ENCODE results near the gene ZFHX2.
A peak's percentile ranks its signal among the peaks of the same experiment; 100 is the strongest.
"Not testable (repeated sequence)": the region's sequence is repeated elsewhere in the genome, so short reads cannot be mapped to it uniquely, and the experiment has no call there.

Gene ZFHX2

DNA sequence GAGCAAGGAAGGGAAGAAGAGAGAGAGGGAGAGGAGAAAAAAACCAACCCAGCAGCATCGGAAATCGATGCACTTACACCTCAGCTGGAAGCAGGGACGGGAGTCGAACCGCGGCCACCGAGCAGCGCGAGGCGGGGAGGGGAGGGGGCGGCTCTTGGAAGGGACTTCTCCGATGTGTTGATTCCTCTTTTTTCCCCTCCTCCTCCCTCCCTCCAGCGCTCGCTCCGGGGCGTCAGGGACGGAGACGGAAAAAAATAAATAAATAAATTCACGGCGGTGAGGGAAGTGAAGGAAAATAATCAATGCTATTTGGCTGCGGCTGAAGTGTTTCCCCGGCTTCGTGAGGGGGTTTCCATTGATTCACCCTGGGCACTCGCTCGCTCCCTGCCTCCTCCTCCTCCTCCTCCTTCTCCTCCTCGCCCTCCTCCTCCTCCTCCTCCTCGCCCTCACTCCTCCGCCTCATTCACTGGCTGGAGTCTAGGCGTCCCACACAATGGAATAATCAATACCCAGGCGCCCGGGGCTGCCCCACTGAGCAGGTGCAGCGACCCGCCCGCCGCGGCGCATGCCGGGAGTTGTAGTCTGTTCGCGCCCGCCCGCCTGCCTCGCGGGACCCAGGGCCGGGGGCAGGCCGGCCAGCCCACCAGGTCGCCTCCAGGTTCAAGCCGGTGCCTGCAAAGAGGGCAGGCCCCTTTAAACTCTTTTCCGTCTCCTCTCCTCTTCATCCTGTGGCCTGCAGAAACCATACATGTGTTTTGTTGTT, at the start of gene ZFHX2:
Gene ZFHX2 (minus strand): TSS at position 500 of the 763 bp plus-strand sequence. CDS start 16,440 bp downstream, outside the sequence.
- DNase-seq: peak; percentile 74 to 93

DNA sequence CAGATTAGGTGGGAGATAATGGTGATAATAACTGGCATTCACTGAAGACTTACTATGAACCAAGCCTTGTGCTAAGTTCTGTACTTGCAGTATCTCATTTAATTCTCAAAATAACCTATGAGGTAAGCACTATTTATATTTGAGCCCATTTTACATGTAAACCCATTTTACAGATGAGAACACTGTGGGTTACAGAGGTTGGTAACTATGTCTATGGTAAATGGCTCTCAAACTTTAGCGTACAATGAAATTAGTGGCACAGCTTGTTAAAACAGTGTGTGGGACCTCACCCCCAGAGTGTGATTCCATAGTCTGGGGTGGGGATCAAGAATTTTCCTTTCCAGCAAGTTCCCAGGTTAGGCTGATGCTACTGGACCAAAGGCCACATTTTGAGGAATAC, 49.2 kb upstream of the ZFHX2 start:
- no peak for DNase-seq

DNA sequence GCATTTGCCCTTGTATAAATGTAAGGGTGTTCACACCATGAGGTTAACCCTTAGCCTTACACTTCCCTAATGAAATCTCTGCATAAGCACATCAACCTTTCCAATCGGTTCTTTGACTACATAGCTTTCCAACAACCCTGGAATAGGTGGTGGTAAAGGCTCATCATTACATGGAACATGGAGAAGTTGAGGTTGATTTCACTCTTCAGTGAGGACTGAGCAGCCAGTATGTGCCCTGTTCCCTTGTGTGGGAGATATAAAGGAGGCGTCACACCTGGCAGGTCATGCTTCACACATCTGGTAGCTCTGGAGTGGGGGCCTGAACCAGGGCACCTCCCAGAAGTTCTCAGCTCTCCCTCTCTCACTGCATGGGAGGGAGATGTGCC, 48.8 kb upstream of the ZFHX2 start:
- no peak for DNase-seq

DNA sequence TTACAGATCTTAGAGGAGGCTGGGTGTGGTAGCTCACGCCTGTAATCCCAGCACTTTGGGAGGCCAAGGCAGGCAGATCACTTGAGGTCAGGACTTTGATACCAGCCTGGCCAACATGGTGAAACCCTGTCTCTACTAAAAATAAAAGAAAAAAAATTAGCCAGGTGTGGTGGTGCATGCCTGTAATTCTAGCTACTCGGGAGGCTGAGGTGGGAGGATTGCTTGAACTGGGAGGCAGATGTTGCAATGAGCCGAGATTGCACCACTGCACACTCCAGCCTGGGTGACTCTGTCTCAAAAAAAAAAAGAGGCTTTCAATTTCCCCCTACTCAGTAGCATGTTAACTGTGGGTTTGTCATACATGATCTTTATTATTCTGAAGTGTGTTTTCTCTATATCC, 42.6 kb upstream of the ZFHX2 start:
- not testable (repeated sequence) for DNase-seq

DNA sequence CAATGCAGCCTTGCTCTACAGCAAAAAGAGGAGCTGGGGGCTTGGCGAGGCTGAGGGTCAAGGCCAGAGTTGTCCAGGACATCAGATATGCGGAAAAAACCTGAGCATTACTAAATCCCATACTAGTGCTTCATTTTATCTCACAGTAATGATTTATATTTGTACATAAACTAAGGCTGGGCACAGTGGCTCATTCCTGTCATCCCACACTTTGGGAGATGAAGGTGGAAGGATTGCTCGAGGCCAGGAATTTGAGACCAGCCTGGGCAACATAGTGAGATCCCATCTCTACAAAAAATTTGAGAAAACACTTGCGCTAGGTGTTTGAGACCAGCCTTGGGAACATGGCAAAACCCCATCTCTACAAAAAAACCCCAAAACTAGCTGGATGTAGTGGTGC, 38.6 kb upstream of the ZFHX2 start:
- DNase-seq: no peak

DNA sequence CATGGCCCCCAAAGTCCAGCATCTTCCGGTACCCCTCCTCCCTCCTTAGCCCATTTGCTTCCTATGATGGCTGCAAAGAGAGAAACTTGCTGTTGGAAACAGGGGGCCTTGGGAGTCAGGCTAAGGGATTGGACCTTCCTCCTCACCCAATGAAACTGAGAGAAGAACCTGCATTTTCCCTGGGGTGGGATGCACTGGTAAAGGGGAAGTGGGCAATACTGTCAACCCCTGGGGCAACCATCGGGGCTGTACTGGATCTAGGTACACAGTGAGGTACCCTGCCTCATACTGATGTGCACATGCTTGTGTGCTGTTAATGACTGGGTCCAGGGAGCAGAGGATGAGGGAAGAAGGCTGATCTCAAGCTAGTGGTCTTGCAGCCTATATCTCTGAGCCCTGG, 38.0 kb upstream of the ZFHX2 start:
- DNase-seq: no peak

DNA sequence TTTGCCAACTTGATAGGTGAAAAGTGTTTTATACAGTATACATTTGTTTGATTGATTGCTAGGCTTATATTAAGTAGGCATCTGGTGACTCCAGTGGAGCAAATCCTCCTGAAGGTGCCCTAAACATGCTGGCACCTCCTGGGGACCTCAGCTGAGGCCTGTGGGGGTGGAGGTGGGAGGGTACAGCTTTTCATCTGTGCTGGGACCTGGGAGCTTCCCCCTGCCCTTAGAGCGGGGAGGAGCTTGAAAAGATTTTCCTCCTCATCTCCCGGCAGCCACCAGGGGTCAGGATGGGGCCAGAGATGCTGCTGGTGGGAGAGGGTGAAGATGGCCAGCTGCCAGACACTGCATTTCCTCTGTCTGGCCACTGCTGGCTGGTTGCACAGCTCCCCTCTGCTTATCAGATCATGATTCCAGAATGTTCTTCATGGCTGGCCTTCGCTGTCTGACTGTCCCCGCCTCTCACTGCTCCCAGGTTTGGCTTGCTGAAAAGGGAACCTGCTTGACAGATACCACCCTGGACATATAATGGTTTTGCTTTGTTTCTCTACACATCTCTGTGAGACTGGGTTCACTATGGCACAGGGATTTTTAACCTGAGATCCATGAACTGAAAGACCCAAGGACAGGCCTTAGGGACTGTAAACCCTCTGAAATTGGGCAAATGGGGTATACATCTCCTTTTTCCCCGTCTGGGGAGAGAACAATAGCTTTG, 37.5 kb upstream of the ZFHX2 start:
- DNase-seq: peak; percentile 59 to 84

DNA sequence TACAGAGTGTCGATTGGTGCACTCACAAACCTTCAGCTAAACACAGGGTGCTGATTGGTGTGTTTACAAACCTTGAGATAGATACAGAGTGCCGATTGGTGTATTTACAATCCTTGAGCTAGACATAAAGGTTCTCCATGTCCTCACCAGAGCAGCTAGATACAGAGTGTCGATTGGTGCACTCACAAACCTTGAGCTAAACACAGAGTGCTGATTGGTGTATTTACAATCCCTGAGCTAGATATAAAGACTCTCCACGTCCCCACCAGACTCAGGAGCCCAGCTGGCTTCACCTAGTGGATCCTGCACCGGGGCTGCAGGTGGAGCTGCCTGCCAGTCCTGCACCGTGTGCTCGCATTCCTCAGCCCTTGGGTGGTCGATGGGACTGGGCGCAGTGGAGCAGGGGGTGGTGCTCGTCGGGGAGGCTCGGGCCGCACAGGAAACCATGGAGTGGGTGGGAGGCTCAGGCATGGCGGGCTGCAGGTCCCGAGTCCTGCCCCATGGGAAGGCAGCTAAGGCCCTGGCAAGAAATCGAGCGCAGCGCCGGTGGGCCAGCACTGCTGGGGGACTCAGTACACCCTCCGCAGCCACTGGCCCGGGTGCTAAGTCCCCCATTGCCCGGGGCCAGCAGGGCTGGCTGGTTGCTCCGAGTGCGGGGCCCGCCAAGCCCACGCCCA, 33.1 kb upstream of the ZFHX2 start:
- DNase-seq: not testable (repeated sequence)

DNA sequence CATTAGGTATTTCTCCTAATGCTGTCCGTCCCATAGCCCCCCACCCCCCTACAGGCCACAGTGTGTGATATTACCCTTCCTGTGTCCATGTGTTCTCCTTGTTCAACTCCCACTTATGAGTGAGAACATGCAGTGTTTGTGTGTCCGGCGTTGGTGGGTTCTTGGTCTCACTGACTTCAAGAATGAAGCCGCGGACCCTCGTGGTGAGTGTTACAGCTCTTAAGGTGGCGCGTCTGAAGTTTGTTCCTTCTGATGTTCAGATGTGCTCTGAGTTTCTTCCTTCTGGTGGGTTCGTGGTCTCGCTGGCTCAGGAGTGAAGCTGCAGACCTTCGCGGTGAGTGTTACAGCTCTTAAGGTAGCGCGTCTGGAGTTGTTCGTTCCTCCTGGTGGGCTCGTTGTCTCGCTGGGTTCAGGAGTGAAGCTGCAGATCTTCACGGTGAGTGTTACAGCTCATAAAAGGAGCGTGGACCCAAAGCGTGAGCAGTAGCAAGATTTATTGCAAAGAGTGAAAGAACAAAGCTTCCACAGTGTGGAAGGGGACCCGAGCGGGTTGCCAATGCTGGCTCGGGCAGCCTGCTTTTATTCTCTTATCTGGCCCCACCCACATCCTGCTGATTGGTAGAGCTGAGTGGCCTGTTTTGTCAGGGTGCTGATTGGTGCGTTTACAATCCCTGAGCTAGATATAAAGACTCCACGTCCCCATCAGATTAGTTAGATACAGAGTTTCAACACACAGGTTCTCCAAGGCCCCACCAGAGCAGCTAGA, 32.4 kb upstream of the ZFHX2 start:
- DNase-seq: not testable (repeated sequence)

DNA sequence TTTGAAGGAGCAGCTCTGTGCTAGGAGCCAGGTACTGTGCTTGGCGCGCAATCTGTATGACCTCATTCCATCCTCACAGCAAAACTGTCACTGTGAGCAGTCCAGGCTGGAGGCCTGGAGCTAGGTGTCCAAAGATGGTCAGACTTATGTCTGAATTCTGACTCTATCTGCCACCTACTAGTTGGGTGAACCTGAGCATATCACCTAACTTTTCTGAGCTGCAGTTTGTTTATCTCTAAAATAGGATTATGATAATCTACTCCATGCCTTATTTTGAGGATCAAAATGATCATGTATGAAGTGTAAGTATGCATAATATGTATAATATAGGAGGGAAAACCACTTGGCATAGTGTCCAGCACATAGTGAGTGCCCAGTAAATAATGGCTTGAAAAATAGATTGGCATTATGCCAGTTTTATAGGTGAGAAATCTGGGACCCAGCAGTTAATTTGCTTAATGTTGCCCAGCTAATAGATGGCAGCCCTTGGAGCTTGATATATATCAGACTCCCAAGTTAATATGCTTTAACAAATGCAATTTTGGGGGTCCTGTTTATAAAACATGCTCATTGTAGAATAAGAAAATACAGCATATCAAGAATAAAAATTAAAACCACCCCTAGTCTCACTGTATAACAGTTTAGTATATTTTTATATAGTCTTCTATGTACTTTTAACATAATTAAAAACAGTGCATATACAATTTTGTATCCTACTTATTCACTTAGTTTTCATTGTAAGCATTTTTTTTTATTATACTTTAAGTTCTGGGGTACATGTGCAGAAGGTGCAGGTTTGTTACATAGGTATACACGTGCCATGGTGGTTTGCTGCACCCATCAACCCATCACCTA, 31.6 kb upstream of the ZFHX2 start:
- DNase-seq: no peak

DNA sequence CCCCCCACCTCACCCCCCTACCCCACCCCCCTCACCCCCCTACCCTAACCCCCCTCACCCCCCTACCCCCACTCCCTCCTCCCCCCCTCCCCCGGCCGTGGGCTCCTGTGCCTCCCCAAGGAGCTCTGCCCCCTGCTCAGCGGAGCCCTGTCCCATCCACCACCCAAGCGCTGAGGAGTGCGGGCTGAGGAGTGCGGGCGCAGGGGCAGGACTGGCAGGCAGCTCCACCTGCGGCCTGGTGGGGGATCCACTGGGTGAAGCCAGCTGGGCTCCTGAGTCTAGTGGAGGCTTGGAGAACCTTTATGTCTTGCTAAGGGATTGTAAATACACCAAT, 29.4 kb upstream of the ZFHX2 start:
- DNase-seq: no peak

DNA sequence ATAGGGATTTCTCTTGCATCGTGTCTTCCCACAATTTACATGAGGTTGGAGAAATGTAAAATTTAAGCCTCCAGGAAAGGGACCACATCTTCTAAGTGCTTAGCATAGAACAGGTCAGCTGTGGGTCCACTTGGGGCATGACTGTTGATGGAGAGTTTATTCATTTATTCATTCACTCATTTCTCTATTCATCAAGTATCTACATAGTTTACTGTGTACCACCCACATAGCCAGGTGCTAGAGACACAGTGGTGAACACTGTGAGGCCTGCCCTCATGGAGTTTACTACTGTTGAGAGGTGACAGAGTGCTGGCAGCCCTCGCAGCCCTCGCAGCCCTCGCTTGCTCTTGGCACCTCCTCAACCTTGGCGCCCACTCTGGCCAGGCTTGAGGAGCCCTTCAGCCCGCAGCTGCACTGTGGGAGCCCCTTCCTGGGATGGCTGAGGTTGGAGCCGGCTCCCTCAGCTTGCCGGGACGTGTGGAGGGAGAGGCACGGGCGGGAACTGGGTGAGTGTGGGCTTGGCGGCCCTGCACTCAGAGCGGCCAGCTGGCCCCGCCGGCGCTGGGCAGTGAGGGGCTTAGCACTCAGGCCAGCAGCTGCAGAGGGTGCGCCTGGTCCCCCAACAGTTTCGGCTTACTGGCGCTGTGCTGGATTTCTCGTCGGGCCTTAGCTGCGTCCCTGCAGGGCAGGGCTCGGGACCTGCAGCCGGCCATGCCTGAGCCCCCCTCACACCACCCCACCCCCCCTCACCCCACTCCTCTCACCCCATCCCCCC, 28.8 kb upstream of the ZFHX2 start:
- DNase-seq: no peak

DNA sequence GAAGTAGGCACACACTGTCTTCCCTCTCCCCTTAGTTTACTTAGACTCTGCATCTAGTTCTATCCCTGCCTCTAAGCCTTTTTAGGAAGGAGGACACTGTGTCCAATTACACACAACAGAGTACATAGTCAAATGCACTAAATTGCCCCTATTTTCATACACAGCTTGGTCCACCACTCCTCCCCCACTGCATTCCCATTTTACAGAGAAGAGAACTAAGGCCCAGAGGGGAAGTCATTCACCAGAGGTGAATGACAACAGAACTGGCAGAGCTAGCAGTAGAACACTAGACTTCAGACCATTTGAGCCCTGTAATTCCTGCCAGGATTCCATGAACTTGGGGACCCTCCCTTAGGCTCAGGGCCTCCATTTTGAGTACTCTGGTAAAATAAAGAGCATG, 28.2 kb upstream of the ZFHX2 start:
- DNase-seq: no peak

DNA sequence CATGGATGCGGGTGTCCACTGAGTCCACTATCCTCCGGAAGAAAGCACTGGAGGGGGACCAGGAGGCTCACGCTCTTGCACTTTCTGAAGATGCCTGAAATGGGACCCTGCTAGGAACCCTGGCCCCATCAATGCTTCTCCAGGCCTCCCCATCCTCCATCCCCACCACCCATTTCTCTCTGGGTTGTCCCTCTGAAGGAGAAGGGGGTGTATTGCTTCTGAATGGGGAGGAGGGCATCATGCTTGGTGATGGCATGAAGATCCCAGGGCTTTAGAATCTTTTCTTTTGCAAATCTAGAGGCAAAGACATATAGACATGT, 27.7 kb upstream of the ZFHX2 start:
- DNase-seq: no peak

DNA sequence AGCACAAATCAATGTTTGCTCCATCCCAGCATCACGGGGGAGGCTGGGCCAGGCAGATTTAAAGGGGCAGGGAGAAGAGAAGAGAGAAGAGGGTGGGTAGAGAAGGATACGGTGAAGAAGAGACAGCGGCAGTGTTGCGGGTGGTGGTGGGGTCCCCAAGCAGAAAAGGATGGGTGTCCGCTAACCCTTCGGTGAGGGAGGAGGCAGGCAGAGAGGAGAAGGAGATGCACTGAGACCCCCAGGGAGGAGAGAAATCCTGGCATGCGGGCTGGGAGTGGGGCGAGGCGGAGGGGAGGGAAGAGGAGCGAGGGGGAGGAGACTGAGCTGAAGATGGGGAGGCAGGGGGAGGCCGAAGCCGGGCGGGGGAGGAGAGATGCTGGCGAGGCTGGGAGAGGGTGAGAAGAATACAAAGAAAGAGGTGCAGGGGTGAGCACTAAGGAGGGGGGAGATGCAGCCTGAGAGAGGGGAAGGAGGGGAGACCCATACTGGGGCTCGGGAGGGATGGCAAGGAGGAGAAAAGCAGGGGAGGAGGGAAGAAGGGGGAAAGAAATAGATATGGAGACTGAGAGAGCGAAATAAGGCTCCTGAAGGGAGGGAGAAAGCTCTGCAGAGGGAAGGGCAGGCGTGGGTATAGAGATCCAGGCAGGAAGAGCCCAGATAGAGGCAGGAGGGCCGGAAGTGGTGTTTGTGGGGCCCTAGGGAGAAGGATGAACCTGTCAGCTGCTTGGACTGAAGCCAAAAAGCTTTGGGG, 27.2 kb upstream of the ZFHX2 start, which contains the start of gene JPH4:
Gene JPH4 (minus strand): TSS at position 231 of the 751 bp plus-strand sequence. CDS start 1,337 bp downstream, outside the sequence.
- DNase-seq: peak in 1 of 2 experiments; percentile 39

DNA sequence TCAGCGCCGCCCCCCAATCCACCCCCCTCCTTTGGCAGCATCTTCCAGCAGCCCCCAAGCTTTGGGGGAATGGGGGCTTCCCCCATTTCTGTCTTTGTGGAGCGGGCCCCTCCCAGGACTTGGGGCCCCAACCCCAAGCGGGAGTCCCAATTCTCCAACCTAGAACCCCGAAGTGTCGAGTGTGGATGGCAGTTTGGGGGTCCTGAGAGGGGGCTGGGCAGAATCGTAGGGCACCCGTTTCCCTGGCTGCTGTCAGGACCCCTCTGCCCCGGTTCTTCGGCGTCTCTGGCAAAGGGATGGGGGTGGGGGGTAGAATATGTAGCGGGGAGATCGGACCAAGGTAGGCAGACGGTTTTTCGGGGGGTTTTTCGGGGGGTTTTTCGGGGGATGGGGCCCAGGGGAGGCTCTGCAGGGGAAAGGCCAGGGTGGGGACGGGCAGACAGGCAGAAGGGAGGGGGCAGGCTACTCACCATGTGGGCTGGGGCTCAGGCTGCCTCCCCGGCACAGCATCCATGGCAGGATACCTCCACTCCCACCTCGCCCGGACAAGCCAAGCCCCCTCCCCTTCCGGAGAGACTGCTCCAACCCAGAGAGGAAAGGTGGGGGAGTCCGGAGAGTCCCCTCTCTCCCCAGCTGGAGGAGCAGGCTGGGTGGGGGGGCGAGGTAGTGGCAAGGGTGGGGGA, 26.3 kb upstream of the ZFHX2 start:
- DNase-seq: no peak

DNA sequence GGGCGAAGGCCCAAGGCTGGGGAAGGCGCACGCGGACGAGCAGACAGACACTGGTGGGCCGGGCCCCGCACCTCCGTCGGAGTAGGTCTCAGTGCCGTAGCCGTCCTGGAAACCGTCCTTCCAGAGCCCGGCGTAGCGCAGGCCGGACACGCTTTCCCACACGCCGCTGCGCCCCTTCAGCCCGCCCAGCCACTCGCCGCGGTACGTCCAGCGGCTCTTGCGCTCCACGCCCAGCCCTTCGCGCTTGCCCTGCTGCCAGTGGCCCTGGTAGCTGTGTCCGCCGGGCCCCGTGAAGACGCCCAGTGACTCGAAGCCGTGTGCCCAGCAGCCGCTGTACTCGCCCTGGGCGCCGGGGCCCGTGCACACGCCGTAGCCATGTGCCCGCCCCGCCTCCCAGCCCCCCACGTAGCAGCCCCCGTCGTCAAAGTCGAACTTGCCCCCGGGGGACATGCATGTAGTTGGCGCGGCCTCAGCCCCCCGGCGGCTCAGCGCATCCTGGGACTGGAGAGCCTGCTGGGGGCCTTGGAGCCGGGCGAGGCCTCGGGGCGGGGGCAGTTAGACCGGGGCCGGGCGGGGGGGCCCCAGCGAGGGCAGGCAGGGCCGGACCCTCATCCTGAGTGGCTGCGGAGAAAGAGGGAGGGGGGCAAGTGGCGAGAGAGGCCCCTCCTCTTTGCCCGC, 25.6 kb upstream of the ZFHX2 start:
- DNase-seq: peak in 1 of 2 experiments; percentile 46

DNA sequence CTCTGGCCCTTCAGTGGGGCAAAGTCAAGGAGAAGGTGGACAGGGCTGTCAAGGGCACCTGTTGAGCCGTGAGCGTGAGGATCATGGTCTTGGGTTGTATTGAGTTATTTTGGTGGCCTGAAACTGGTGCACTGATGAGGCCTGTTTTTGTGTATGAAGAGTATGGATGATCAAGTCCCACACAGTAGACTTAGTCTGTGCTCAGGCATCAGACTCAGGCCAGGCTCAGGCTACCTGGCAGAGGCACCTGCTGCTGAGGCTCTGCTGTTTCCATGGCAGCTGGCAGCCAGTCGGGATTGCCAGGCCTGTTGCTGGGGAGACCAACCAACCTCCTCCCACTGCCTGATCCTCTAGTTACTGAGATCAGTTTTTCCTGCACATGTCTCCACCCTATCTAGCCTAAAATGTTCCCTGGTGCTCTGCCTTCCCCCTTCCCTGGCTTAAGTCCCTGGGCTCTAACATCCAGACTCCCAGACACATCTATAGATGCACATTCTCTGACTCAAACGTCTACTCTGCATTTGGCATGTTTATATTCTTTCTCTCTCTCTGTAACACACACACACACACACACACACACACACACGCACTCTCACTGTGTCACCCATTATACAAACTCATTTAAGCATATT, 21.9 kb upstream of the ZFHX2 start:
- DNase-seq: peak; percentile 62 to 79

DNA sequence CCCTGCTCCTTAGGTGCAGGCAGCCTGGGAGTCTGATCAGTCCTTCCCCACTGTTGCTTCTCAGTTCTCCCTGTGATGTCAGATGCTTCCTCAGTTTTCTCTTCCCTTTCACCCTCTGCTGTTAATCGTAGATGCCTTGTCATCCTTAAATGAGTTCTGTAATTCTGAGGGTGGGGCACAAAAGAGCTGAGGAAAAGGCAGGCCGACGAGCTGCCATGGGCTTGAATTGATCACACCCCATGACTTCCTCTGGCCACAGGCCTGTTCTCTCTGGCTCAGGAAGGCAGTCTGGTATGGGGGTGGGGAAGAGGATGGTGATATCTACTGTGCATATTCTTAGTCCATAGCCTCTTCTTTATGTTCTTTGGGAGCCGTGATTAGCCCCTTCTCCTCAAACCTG, 21.3 kb upstream of the ZFHX2 start:
- no peak for DNase-seq

All from NCI-H526 (cell line).